Natural killer cell (primary cell): ENCODE data around the gene ZDHHC17. TPM values are rescaled to one million over a fixed set of nuclear protein-coding genes. Genes with fewer than 3 reads are reported as not detected.
A peak's percentile ranks its signal among the peaks of the same experiment; 100 is the strongest.

Source experiments
- ATAC-seq, 3 donors: fragments of 150-1000 bp in 2 of 3; fragments of 200-7000 bp in 1 of 3; cut with Tn5 transposase; 1 replicate in 1 of 3; 2 replicates in 2 of 3; pipeline ENCODE4 v1.10.0; 2021; ENCODE audit warnings: mild to moderate bottlenecking in 2 of 3, moderate library complexity in 2 of 3
- DNase-seq, 2 donors: peaks; one replicate each; pipeline versions ENCODE4 v3.0.0 to v3.0.0-alpha.2; 2013 to 2021; ENCODE audit warnings: mixed read lengths in 1 of 2
- H3K27ac ChIP-seq: one replicate; pipeline ENCODE4 v1.5.1; 2013; ENCODE audit warnings: mild to moderate bottlenecking, low read length
- H3K27me3 ChIP-seq: one replicate; pipeline ENCODE4 v1.6.1; 2013; ENCODE audit warnings: low read length; ENCODE audit not compliant: control insufficient read depth, insufficient read depth
- H3K36me3 ChIP-seq: one replicate; pipeline ENCODE4 v1.6.1; 2013; ENCODE audit warnings: low read length; ENCODE audit not compliant: control insufficient read depth, insufficient read depth
- H3K4me1 ChIP-seq: one replicate; pipeline ENCODE4 v1.6.1; 2013; ENCODE audit warnings: low read length; ENCODE audit not compliant: control insufficient read depth, insufficient read depth
- H3K4me3 ChIP-seq: one replicate; pipeline ENCODE4 v1.5.1; 2013; ENCODE audit warnings: low read length
- H3K9me3 ChIP-seq: one replicate; pipeline ENCODE4 v1.6.1; 2013; ENCODE audit warnings: low read length; ENCODE audit not compliant: control insufficient read depth, insufficient read depth
- H3K27ac Mint-ChIP-seq, 2 donors: one replicate each; pipeline ENCODE4 v1.8.0; 2022; ENCODE audit warnings: mild to moderate bottlenecking in 2 of 2, mixed read lengths in 2 of 2, moderate library complexity in 1 of 2
- H3K27me3 Mint-ChIP-seq, 2 donors: one replicate each; pipeline ENCODE4 v1.8.0; 2022; ENCODE audit warnings: low read depth in 2 of 2, mixed read lengths in 2 of 2
- H3K36me3 Mint-ChIP-seq: one replicate; pipeline ENCODE4 v1.8.0; 2022; ENCODE audit warnings: mixed read lengths
- H3K4me1 Mint-ChIP-seq, 2 donors: one replicate each; pipeline ENCODE4 v1.8.0; 2022; ENCODE audit warnings: mixed read lengths in 2 of 2
- H3K4me3 Mint-ChIP-seq: one replicate; pipeline ENCODE4 v1.8.0; 2022; ENCODE audit warnings: mild to moderate bottlenecking, moderate library complexity, mixed read lengths
- H3K9me3 Mint-ChIP-seq, 2 donors: one replicate each; pipeline ENCODE4 v1.8.0; 2022; ENCODE audit warnings: mixed read lengths in 2 of 2
- WGBS: methylation state at CpG from one replicate; pipeline ENCODE4 v1.1.7; 2013; ENCODE audit warnings: missing lambda C conversion rate; ENCODE audit not compliant: insufficient coverage; 5-methylcytosine and 5-hydroxymethylcytosine counted together
- intact Hi-C: fragments of 100-400 bp; cut with micrococcal nuclease; formaldehyde crosslinking; loops from one replicate; pipeline ENCODE4 v1.14.2; 2022
- total RNA-seq, 4 donors: library from RNA; stranded (reverse); fragments of 120-200 nt in 1 of 4; gene quantifications; one replicate each; pipeline versions ENCODE4 v1.2.3 to v1.2.4, GENCODE V29; 2013 to 2022
- TF ChIP-seq, protein P1 (sequence below): fragments of 200-600 bp; IDR thresholded peaks from one replicate; pipeline ENCODE4 v1.8.0; 2022; ENCODE audit warnings: antibody characterized with exemption

The ZDHHC17 gene
- total RNA-seq, 3 donors from 2014 or later (not counting 1 experiment from before 2014, with no cell fraction given): 55.2 to 63.9 (median 58.4) TPM

DNA sequence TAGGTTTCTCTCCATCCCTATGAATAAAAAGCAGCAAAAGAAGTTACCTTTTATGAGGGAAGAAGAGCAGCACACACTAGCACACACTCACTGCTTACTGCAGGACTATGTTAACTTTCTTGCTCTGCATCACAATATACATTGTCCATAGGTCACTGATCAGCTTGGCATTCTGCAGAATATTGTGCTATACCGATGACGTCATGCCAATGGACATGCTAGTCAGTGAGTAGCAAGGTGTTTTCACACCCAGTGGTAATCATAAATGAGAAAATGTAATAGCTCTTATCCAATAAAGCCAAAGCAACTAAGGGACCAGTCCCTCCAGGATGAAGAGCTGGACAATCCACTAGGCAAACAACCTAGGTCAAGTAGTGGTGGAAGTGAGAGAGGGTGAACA lies 16.7 kb upstream of the ZDHHC17 start:
- Histone ChIP-seq H3K27ac (no peak overlapping the region), H3K4me1 (no peaks in the 10 kb centered on the region), H3K27me3 (peaks cover 2% of the 10 kb centered on the region), H3K9me3 (no peaks in the 10 kb centered on the region), H3K4me3 (no peak overlapping the region), H3K36me3 (no peaks in the 10 kb centered on the region)
- no peaks in the 10 kb centered on the region for H3K4me1 Mint-ChIP-seq
- ATAC-seq: no peak
- TF ChIP-seq, protein P1, sequence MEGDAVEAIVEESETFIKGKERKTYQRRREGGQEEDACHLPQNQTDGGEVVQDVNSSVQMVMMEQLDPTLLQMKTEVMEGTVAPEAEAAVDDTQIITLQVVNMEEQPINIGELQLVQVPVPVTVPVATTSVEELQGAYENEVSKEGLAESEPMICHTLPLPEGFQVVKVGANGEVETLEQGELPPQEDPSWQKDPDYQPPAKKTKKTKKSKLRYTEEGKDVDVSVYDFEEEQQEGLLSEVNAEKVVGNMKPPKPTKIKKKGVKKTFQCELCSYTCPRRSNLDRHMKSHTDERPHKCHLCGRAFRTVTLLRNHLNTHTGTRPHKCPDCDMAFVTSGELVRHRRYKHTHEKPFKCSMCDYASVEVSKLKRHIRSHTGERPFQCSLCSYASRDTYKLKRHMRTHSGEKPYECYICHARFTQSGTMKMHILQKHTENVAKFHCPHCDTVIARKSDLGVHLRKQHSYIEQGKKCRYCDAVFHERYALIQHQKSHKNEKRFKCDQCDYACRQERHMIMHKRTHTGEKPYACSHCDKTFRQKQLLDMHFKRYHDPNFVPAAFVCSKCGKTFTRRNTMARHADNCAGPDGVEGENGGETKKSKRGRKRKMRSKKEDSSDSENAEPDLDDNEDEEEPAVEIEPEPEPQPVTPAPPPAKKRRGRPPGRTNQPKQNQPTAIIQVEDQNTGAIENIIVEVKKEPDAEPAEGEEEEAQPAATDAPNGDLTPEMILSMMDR: no peak
- intact Hi-C loops: no loop called here
- H3K36me3 Mint-ChIP-seq: no peaks in the 10 kb centered on the region
- DNase-seq: no peak
- no peak overlapping the region for H3K4me3 Mint-ChIP-seq
- no peak overlapping the region for H3K27ac Mint-ChIP-seq
- WGBS: 100% methylated on average over 2 of the region's 2 CpGs
- peaks cover 5 to 14% of the 10 kb centered on the region in 2 donors for H3K27me3 Mint-ChIP-seq
- H3K9me3 Mint-ChIP-seq: no peaks in the 10 kb centered on the region

DNA sequence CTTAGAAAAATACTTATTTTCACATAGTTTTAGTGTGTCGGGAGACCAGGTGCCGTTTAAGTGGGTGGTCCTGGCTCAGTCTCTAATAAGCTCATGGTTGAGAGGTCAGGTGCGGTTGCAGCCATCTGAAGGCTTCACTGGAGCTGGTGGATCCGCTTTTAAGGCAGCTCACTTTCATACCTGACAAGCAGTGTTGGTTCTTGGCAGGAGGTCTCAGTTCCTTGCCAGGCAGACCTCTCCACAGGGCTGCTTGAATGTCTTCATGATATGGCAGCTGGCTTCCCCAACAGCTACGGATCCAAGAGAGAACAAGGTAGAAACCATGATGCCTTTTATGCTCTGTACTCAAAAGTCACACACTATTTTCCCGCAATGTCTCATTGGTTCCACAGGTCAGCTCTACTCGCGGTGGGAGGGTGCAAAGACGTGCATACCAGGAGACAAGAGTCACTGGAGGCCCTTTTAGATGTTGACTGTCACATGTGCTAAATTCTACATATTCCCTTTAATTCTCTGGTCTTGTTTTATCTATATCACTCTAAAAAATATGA lies 8.0 kb upstream of the ZDHHC17 start:
- H3K4me1 Mint-ChIP-seq: no peaks in the 10 kb centered on the region
- no peak overlapping the region for H3K27ac Mint-ChIP-seq
- no peaks in the 10 kb centered on the region for H3K36me3 Mint-ChIP-seq
- no peak overlapping the region for H3K4me3 ChIP-seq
- ATAC-seq (no peak), DNase-seq (no peak)
- TF ChIP-seq, protein P1: no peak
- no peaks in the 10 kb centered on the region for H3K9me3 ChIP-seq
- H3K27ac ChIP-seq: no peak overlapping the region
- H3K9me3 Mint-ChIP-seq: no peaks in the 10 kb centered on the region
- no peak overlapping the region for H3K4me3 Mint-ChIP-seq
- H3K27me3 ChIP-seq: no peaks in the 10 kb centered on the region
- intact Hi-C loops: no loop called here
- no peaks in the 10 kb centered on the region for H3K4me1 ChIP-seq
- WGBS: 93% methylated on average over 9 of the region's 9 CpGs
- H3K36me3 ChIP-seq: no peaks in the 10 kb centered on the region
- H3K27me3 Mint-ChIP-seq: peaks cover 17 to 21% of the 10 kb centered on the region in 2 donors

DNA sequence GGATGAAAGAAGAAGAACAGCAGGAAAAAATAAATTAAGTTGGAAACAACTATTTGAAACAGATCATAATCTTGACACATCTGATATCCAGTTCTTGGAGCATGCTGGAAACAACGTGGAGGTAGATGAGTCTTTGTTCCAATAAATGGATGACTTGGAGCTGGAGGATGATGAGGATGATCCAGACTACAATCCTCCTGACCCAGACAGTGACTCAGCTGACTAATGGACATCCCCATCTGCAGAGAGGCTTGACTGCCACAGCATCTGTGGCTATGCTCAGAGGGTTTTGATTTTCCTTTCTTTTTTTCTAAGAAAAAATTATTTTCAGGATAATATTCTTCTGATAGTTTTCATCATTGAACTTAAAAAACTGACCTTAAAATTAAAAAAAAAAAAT lies 6.2 kb upstream of the ZDHHC17 start:
- no peaks in the 10 kb centered on the region for H3K9me3 ChIP-seq
- Mint-ChIP-seq H3K4me1 (peaks cover under 1 to 1% of the 10 kb centered on the region in 2 donors), H3K4me3 (no peak overlapping the region), H3K9me3 (no peaks in the 10 kb centered on the region), H3K27ac (no peak overlapping the region), H3K27me3 (peaks cover 17 to 21% of the 10 kb centered on the region in 2 donors), H3K36me3 (no peaks in the 10 kb centered on the region)
- intact Hi-C loops: no loop called here
- no peak overlapping the region for H3K4me3 ChIP-seq
- TF ChIP-seq, protein P1: no peak
- DNase-seq: no peak
- H3K27me3 ChIP-seq: no peaks in the 10 kb centered on the region
- no peaks in the 10 kb centered on the region for H3K4me1 ChIP-seq
- H3K27ac ChIP-seq: no peak overlapping the region
- ATAC-seq: no peak
- WGBS: 89% methylated on average over 1 of the region's 1 CpG
- H3K36me3 ChIP-seq: no peaks in the 10 kb centered on the region

DNA sequence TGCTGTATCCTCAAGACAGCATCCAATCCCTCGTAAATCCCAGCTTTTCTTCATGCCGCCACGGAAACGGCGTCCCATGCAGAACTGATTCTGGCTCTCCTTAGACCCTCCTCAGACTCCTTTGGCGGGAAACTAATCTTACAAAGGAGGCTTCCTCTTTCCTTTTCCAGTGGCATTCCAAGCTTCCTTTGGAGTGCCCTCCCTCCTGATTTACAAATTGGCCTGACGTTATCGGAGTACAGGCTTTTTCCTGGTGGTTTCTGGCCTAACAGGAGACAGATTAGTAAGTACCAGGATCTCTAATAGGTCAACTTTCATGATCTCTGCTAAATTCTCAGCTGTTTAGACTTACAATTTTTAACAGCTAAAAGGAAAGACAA lies 1.3 kb upstream of the ZDHHC17 start:
- Histone ChIP-seq H3K4me1 (peaks cover 13% of the 10 kb centered on the region), H3K27ac (no peak overlapping the region), H3K36me3 (no peaks in the 10 kb centered on the region), H3K27me3 (no peaks in the 10 kb centered on the region), H3K9me3 (no peaks in the 10 kb centered on the region), H3K4me3 (no peak overlapping the region)
- Mint-ChIP-seq H3K4me1 (peaks cover 32 to 33% of the 10 kb centered on the region in 2 donors), H3K4me3 (peak overlapping the region; percentile 94), H3K9me3 (no peaks in the 10 kb centered on the region), H3K36me3 (no peaks in the 10 kb centered on the region), H3K27me3 (peaks cover 5 to 6% of the 10 kb centered on the region in 2 donors), H3K27ac (peak overlapping the region; percentile 90 to 96)
- DNase-seq: peak in 1 of 2 donors; percentile 5
- WGBS: 97% methylated on average over 8 of the region's 8 CpGs
- TF ChIP-seq, protein P1: no peak
- intact Hi-C loops: no loop called here
- no peak for ATAC-seq
